Measurements from ENCODE around the gene CORO6. TPM values are rescaled to one million over a fixed set of nuclear protein-coding genes. Genes with fewer than 3 reads are reported as not detected.
A peak's percentile ranks its signal among the peaks of the same experiment; 100 is the strongest.

CORO6 gene
- total and polyA plus RNA-seq, 2 of the 13 experiments (the other 11 are each of a cell fraction or from before 2014, with no cell fraction given): 0.42 to 0.82 TPM

DNA sequence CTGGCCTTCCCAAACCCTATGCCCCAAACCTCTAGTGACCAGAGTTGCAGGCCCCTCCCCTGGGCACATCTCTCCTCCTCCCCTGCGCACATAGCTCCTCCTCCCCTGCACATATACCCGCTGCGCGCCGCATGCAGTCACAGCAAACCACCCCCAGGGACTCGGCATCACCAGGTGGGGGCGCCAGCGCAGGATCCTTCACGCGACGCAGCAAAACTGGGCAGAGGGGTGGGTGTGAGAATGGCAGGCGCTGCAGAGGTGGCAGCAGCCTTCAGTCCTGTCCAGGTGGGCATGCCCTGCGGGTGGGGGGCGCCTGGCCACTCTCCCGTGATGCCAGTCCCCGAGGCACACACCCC, 5.6 kb downstream of the CORO6 start (continued):
- peak; percentile 42; the same call in 1 of the 2 replicates for TF ChIP-seq ZNF709 (CRISPR knock-in tag; IDR thresholded peaks at IDR 0.05)
- TF ChIP-seq KAT8 (CRISPR knock-in tag; IDR thresholded peaks at IDR 0.05): peak; percentile 23; the same call in 1 of the 2 replicates
- TF ChIP-seq, protein P1, sequence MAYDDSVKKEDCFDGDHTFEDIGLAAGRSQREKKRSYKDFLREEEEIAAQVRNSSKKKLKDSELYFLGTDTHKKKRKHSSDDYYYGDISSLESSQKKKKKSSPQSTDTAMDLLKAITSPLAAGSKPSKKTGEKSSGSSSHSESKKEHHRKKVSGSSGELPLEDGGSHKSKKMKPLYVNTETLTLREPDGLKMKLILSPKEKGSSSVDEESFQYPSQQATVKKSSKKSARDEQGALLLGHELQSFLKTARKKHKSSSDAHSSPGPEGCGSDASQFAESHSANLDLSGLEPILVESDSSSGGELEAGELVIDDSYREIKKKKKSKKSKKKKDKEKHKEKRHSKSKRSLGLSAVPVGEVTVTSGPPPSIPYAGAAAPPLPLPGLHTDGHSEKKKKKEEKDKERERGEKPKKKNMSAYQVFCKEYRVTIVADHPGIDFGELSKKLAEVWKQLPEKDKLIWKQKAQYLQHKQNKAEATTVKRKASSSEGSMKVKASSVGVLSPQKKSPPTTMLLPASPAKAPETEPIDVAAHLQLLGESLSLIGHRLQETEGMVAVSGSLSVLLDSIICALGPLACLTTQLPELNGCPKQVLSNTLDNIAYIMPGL (CRISPR knock-in tag; IDR thresholded peaks at IDR 0.05; ENCODE audit: borderline replicate concordance in 1 of 2, low read depth in 1 of 2): peak; percentile 70 to 86
- peak; percentile 58; the same call in 1 of the 2 replicates for TF ChIP-seq DMAP1 (CRISPR knock-in tag; IDR thresholded peaks at IDR 0.05)
- TF ChIP-seq FOSL2 (CRISPR knock-in tag; IDR thresholded peaks at IDR 0.05): peak; percentile 46; the same call in 1 of the 2 replicates
- TF ChIP-seq, protein P2, sequence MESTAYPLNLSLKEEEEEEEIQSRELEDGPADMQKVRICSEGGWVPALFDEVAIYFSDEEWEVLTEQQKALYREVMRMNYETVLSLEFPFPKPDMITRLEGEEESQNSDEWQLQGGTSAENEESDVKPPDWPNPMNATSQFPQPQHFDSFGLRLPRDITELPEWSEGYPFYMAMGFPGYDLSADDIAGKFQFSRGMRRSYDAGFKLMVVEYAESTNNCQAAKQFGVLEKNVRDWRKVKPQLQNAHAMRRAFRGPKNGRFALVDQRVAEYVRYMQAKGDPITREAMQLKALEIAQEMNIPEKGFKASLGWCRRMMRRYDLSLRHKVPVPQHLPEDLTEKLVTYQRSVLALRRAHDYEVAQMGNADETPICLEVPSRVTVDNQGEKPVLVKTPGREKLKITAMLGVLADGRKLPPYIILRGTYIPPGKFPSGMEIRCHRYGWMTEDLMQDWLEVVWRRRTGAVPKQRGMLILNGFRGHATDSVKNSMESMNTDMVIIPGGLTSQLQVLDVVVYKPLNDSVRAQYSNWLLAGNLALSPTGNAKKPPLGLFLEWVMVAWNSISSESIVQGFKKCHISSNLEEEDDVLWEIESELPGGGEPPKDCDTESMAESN (CRISPR knock-in tag; conservative IDR thresholded peaks at IDR 0.05): no peak
- TF ChIP-seq YY1 (IDR thresholded peaks at IDR 0.05; ENCODE audit: insufficient read depth, insufficient replicate concordance, low read depth, low read length): peak; percentile 15
- TF ChIP-seq, protein P3, sequence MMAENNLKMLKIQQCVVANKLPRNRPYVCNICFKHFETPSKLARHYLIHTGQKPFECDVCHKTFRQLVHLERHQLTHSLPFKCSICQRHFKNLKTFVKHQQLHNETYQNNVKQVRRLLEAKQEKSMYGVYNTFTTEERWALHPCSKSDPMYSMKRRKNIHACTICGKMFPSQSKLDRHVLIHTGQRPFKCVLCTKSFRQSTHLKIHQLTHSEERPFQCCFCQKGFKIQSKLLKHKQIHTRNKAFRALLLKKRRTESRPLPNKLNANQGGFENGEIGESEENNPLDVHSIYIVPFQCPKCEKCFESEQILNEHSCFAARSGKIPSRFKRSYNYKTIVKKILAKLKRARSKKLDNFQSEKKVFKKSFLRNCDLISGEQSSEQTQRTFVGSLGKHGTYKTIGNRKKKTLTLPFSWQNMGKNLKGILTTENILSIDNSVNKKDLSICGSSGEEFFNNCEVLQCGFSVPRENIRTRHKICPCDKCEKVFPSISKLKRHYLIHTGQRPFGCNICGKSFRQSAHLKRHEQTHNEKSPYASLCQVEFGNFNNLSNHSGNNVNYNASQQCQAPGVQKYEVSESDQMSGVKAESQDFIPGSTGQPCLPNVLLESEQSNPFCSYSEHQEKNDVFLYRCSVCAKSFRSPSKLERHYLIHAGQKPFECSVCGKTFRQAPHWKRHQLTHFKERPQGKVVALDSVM (CRISPR knock-in tag; IDR thresholded peaks at IDR 0.05): no peak
- no peak for TF ChIP-seq CENPX (CRISPR knock-in tag; IDR thresholded peaks at IDR 0.05)
- 0 out of 2 replicates have a peak, but pooled peaks have one; percentile 32 for TF ChIP-seq SPEN (CRISPR knock-in tag; IDR thresholded peaks at IDR 0.05; ENCODE audit: low read depth)
- peak; percentile 55 for TF ChIP-seq BHLHE40 (IDR thresholded peaks at IDR 0.05; ENCODE audit: low read length)
- no peak for TF ChIP-seq AGO1 (IDR thresholded peaks at IDR 0.05; ENCODE audit: low read depth, low read length, poor library complexity, severe bottlenecking)
- peak; percentile 77 for TF ChIP-seq HNRNPLL (IDR thresholded peaks at IDR 0.05; ENCODE audit: low read depth, low read length, poor library complexity, severe bottlenecking)
- no peak for TF ChIP-seq ZNF337 (CRISPR knock-in tag; IDR thresholded peaks at IDR 0.05; ENCODE audit: borderline replicate concordance, low read depth)
- TF ChIP-seq, protein P4, sequence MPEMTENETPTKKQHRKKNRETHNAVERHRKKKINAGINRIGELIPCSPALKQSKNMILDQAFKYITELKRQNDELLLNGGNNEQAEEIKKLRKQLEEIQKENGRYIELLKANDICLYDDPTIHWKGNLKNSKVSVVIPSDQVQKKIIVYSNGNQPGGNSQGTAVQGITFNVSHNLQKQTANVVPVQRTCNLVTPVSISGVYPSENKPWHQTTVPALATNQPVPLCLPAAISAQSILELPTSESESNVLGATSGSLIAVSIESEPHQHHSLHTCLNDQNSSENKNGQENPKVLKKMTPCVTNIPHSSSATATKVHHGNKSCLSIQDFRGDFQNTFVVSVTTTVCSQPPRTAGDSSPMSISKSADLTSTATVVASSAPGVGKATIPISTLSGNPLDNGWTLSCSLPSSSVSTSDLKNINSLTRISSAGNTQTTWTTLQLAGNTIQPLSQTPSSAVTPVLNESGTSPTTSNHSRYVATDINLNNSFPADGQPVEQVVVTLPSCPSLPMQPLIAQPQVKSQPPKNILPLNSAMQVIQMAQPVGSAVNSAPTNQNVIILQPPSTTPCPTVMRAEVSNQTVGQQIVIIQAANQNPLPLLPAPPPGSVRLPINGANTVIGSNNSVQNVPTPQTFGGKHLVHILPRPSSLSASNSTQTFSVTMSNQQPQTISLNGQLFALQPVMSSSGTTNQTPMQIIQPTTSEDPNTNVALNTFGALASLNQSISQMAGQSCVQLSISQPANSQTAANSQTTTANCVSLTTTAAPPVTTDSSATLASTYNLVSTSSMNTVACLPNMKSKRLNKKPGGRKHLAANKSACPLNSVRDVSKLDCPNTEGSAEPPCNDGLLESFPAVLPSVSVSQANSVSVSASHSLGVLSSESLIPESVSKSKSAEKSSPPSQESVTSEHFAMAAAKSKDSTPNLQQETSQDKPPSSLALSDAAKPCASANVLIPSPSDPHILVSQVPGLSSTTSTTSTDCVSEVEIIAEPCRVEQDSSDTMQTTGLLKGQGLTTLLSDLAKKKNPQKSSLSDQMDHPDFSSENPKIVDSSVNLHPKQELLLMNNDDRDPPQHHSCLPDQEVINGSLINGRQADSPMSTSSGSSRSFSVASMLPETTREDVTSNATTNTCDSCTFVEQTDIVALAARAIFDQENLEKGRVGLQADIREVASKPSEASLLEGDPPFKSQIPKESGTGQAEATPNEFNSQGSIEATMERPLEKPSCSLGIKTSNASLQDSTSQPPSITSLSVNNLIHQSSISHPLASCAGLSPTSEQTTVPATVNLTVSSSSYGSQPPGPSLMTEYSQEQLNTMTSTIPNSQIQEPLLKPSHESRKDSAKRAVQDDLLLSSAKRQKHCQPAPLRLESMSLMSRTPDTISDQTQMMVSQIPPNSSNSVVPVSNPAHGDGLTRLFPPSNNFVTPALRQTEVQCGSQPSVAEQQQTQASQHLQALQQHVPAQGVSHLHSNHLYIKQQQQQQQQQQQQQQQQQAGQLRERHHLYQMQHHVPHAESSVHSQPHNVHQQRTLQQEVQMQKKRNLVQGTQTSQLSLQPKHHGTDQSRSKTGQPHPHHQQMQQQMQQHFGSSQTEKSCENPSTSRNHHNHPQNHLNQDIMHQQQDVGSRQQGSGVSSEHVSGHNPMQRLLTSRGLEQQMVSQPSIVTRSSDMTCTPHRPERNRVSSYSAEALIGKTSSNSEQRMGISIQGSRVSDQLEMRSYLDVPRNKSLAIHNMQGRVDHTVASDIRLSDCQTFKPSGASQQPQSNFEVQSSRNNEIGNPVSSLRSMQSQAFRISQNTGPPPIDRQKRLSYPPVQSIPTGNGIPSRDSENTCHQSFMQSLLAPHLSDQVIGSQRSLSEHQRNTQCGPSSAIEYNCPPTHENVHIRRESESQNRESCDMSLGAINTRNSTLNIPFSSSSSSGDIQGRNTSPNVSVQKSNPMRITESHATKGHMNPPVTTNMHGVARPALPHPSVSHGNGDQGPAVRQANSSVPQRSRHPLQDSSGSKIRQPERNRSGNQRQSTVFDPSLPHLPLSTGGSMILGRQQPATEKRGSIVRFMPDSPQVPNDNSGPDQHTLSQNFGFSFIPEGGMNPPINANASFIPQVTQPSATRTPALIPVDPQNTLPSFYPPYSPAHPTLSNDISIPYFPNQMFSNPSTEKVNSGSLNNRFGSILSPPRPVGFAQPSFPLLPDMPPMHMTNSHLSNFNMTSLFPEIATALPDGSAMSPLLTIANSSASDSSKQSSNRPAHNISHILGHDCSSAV (CRISPR knock-in tag; IDR thresholded peaks at IDR 0.05; ENCODE audit: borderline replicate concordance): no peak
